Gastrocnemius medialis (tissue), 4 donors: Measurements from ENCODE around the gene PI16.
"Not testable (repeated sequence)": the region's sequence is repeated elsewhere in the genome, so short reads cannot be mapped to it uniquely, and the experiment has no call there.

Source experiments
- CTCF ChIP-seq, 5 experiments: fragments of 450-650 bp in 3 of 5; fragments of 200-600 bp in 2 of 5; sonication (generic) in 2 of 5; IDR thresholded peaks in 4 of 5; conservative IDR thresholded peaks in 1 of 5; 1 replicate in 4 of 5; 2 replicates in 1 of 5; pipeline ENCODE4 v1.5.1; 2016 to 2019; ENCODE audit warnings: antibody characterized with exemption in 5 of 5, mild to moderate bottlenecking in 3 of 5, moderate library complexity in 3 of 5
- POLR2A ChIP-seq, 2 donors: fragments of 450-650 bp; IDR thresholded peaks; one replicate each; pipeline ENCODE4 v1.6.1; 2017; ENCODE audit warnings: antibody characterized with exemption in 2 of 2, mild to moderate bottlenecking in 2 of 2, moderate library complexity in 2 of 2

- TF ChIP-seq CTCF (IDR thresholded peaks at IDR 0.05 in 4 of 5, conservative IDR thresholded peaks at IDR 0.05 in 1 of 5); POLR2A (IDR thresholded peaks at IDR 0.05): not testable (repeated sequence)
These were observed 35.9 kb downstream of the PI16 start for GRCh38 chr6:36990401-36990800.
